GM23338 (cell line): Measurements from ENCODE around the gene MKX. TPM values are rescaled to one million over a fixed set of nuclear protein-coding genes. Genes with fewer than 3 reads are reported as not detected.

Source experiments
- ATAC-seq: fragments of 200-7000 bp; cut with Tn5 transposase; 3 replicates; pipeline ENCODE4 v1.9.1; 2020
- DNase-seq: peaks from one replicate; pipeline ENCODE4 v3.0.0-alpha.2; 2015; ENCODE audit warnings: low spot score
- H2AFZ ChIP-seq: fragments of 200-600 bp; sonication (generic); 2 replicates; pipeline ENCODE4 v1.8.0; 2016; ENCODE audit warnings: antibody characterized with exemption, mild to moderate bottlenecking, moderate library complexity
- H3F3A ChIP-seq: fragments of 200-600 bp; sonication (generic); replicated peaks from 2 replicates; pipeline ENCODE4 v1.8.0; 2017; ENCODE audit warnings: antibody characterized with exemption, mixed run types, low read depth
- H3K27ac ChIP-seq: fragments of 200-600 bp; sonication (generic); 2 replicates; pipeline ENCODE4 v1.6.1; 2016; ENCODE audit warnings: low read depth
- H3K27me3 ChIP-seq: fragments of 200-600 bp; sonication (generic); 2 replicates; pipeline ENCODE4 v1.8.0; 2016; ENCODE audit warnings: mild to moderate bottlenecking, mixed run types, moderate library complexity; ENCODE audit not compliant: insufficient read depth
- H3K36me3 ChIP-seq: fragments of 200-600 bp; sonication (generic); 2 replicates; pipeline ENCODE4 v1.8.0; 2016; ENCODE audit warnings: mild to moderate bottlenecking; ENCODE audit not compliant: insufficient read depth
- H3K4me1 ChIP-seq: fragments of 200-600 bp; sonication (generic); 2 replicates; pipeline ENCODE4 v1.8.0; 2016; ENCODE audit warnings: mild to moderate bottlenecking, moderate library complexity; ENCODE audit not compliant: insufficient read depth
- H3K4me2 ChIP-seq: fragments of 200-600 bp; sonication (generic); 2 replicates; pipeline ENCODE4 v1.7.1; 2017; ENCODE audit warnings: mixed run types
- H3K4me3 ChIP-seq: fragments of 200-600 bp; sonication (generic); 2 replicates; pipeline ENCODE4 v1.6.1; 2016; ENCODE audit warnings: mixed run types
- H3K79me2 ChIP-seq: fragments of 200-600 bp; sonication (generic); replicated peaks from 2 replicates; pipeline ENCODE4 v1.8.0; 2017; ENCODE audit warnings: mild to moderate bottlenecking; ENCODE audit not compliant: insufficient read depth
- H3K9me2 ChIP-seq: fragments of 200-600 bp; sonication (generic); 2 replicates; pipeline ENCODE4 v1.8.0; 2017; ENCODE audit not compliant: insufficient read depth
- H4K20me1 ChIP-seq: fragments of 200-600 bp; sonication (generic); replicated peaks from 2 replicates; pipeline ENCODE4 v1.8.0; 2017; ENCODE audit warnings: mild to moderate bottlenecking; ENCODE audit not compliant: insufficient read depth
- H3K27ac Mint-ChIP-seq: 2 replicates; pipeline ENCODE4 v1.8.0; 2020; ENCODE audit warnings: inconsistent platforms, mild to moderate bottlenecking, moderate library complexity, mixed read lengths
- H3K27me3 Mint-ChIP-seq: 3 replicates; pipeline ENCODE4 v1.8.0; 2022; ENCODE audit warnings: low read depth, mild to moderate bottlenecking, moderate library complexity, mixed read lengths, inconsistent platforms; ENCODE audit not compliant: insufficient read depth, poor library complexity
- H3K36me3 Mint-ChIP-seq: 3 replicates; pipeline ENCODE4 v1.8.0; 2021; ENCODE audit warnings: low read depth, mild to moderate bottlenecking, inconsistent platforms, moderate library complexity, mixed read lengths
- H3K4me1 Mint-ChIP-seq: 3 replicates; pipeline ENCODE4 v1.8.0; 2020; ENCODE audit warnings: mild to moderate bottlenecking, inconsistent platforms, mixed read lengths
- H3K4me3 Mint-ChIP-seq: 3 replicates; pipeline ENCODE4 v1.8.0; 2021; ENCODE audit warnings: moderate library complexity, mild to moderate bottlenecking, inconsistent platforms, mixed read lengths
- H3K9me3 Mint-ChIP-seq: 3 replicates; pipeline ENCODE4 v1.8.0; 2020; ENCODE audit warnings: moderate library complexity, mild to moderate bottlenecking, inconsistent platforms, mixed read lengths
- CREB1 ChIP-seq: fragments of 250-450 bp; sonication (Bioruptor Pico); IDR thresholded peaks from 2 replicates; pipeline ENCODE4 v1.5.0; 2020; ENCODE audit warnings: low read depth, mild to moderate bottlenecking, moderate library complexity
- CTCF ChIP-seq, 2 experiments: fragments of 200-600 bp in 1 of 2; sonication (generic) in 1 of 2; conservative IDR thresholded peaks; 2 replicates each; pipeline versions ENCODE4 v1.5.1 to v1.6.1; 2016 to 2017; ENCODE audit warnings: antibody characterized with exemption in 2 of 2, low read depth in 2 of 2, mild to moderate bottlenecking in 2 of 2, moderate library complexity in 1 of 2
- ETS1 ChIP-seq: IDR thresholded peaks from 2 replicates; pipeline ENCODE4 v1.6.1; 2016; ENCODE audit warnings: antibody characterized with exemption
- EZH2 ChIP-seq: fragments of 200-600 bp; sonication (generic); IDR thresholded peaks from one replicate; pipeline ENCODE4 v1.8.0; 2017; ENCODE audit warnings: antibody characterized with exemption, mild to moderate bottlenecking, low read depth; ENCODE audit not compliant: unreplicated experiment
- JUNB ChIP-seq: IDR thresholded peaks from one replicate; pipeline ENCODE4 v1.6.1; 2016; ENCODE audit warnings: antibody characterized with exemption; ENCODE audit not compliant: unreplicated experiment
- NANOG ChIP-seq: IDR thresholded peaks from 2 replicates; pipeline ENCODE4 v1.6.1; 2016; ENCODE audit warnings: antibody characterized with exemption, borderline replicate concordance
- POLR2AphosphoS5 ChIP-seq: IDR thresholded peaks from 2 replicates; pipeline ENCODE4 v1.6.1; 2016; ENCODE audit warnings: antibody characterized with exemption, low read depth
- STAT1 ChIP-seq: IDR thresholded peaks from one replicate; pipeline ENCODE4 v1.6.1; 2016; ENCODE audit warnings: antibody characterized with exemption; ENCODE audit not compliant: unreplicated experiment
- ZNF114 ChIP-seq: fragments of 250-450 bp; sonication (Bioruptor Pico); IDR thresholded peaks from 2 replicates; pipeline ENCODE4 v1.5.0; 2020; ENCODE audit warnings: mild to moderate bottlenecking, moderate library complexity
- ZNF331 ChIP-seq: fragments of 250-450 bp; sonication (Bioruptor Pico); IDR thresholded peaks from 2 replicates; pipeline ENCODE4 v1.5.0; 2020; ENCODE audit warnings: low read depth, mild to moderate bottlenecking, moderate library complexity
- polyA plus RNA-seq: library from polyadenylated mRNA; unstranded; fragments of >200 nt; fragmentation: Nextera tagmentation; extraction: Ambion mirVana; gene quantifications from 2 replicates; pipeline ENCODE4 v1.2.1, GENCODE V29; 2016
- total RNA-seq: library from RNA; depleted of rRNA; stranded (reverse); fragments of >200 nt; shearing (Covaris generic); gene quantifications from 2 replicates; pipeline ENCODE4 v1.2.3, GENCODE V29; 2014
- TF ChIP-seq, protein P1 (sequence below): fragments of 250-450 bp; sonication (Bioruptor Pico); IDR thresholded peaks from 2 replicates; pipeline ENCODE4 v1.5.0; 2020; ENCODE audit warnings: mild to moderate bottlenecking, moderate library complexity
- TF ChIP-seq, protein P2 (sequence below): IDR thresholded peaks from one replicate; pipeline ENCODE4 v1.6.1; 2018; ENCODE audit warnings: antibody characterized with exemption; ENCODE audit not compliant: unreplicated experiment

The MKX gene
- total and polyA plus RNA-seq, 2 experiments from 2014 or later = 0.66 to 0.97 TPM

GRCh38 chr10:27748601-27749000 lies 3.0 kb upstream of the MKX start:
- H3K27me3 ChIP-seq = peaks cover 72% of the 10 kb centered on the region
- H2AFZ ChIP-seq = no peak overlapping the region
- Mint-ChIP-seq H3K27me3 (peaks cover 48% of the 10 kb centered on the region), H3K27ac (no peak overlapping the region), H3K9me3 (peaks cover 6% of the 10 kb centered on the region), H3K4me1 (peaks cover 18% of the 10 kb centered on the region), H3K4me3 (no peak overlapping the region), H3K36me3 (peaks cover 4% of the 10 kb centered on the region; the same call in 1 of the 3 replicates)
- H3K4me2 ChIP-seq = no peak overlapping the region
- H3F3A ChIP-seq = 0 out of 2 replicates have a peak, but pooled peaks cover 6% of the 10 kb centered on the region
- DNase-seq = no peak
- H4K20me1 ChIP-seq = no peaks in the 10 kb centered on the region
- H3K4me1 ChIP-seq = peaks cover 24% of the 10 kb centered on the region; the same call in 1 of the 2 replicates
- H3K79me2 ChIP-seq = no peaks in the 10 kb centered on the region
- H3K27ac ChIP-seq = no peak overlapping the region
- H3K4me3 ChIP-seq = no peak overlapping the region
- H3K36me3 ChIP-seq = no peaks in the 10 kb centered on the region
- ATAC-seq = no peak
- no peaks in the 10 kb centered on the region for H3K9me2 ChIP-seq
- no peak for TF ChIP-seq CREB1
- TF ChIP-seq CTCF (conservative IDR thresholded peaks at IDR 0.05; ENCODE audit: low read depth in 2 of 2) = no peak
- no peak for TF ChIP-seq JUNB
- TF ChIP-seq ETS1 = no peak
- TF ChIP-seq, protein P1, sequence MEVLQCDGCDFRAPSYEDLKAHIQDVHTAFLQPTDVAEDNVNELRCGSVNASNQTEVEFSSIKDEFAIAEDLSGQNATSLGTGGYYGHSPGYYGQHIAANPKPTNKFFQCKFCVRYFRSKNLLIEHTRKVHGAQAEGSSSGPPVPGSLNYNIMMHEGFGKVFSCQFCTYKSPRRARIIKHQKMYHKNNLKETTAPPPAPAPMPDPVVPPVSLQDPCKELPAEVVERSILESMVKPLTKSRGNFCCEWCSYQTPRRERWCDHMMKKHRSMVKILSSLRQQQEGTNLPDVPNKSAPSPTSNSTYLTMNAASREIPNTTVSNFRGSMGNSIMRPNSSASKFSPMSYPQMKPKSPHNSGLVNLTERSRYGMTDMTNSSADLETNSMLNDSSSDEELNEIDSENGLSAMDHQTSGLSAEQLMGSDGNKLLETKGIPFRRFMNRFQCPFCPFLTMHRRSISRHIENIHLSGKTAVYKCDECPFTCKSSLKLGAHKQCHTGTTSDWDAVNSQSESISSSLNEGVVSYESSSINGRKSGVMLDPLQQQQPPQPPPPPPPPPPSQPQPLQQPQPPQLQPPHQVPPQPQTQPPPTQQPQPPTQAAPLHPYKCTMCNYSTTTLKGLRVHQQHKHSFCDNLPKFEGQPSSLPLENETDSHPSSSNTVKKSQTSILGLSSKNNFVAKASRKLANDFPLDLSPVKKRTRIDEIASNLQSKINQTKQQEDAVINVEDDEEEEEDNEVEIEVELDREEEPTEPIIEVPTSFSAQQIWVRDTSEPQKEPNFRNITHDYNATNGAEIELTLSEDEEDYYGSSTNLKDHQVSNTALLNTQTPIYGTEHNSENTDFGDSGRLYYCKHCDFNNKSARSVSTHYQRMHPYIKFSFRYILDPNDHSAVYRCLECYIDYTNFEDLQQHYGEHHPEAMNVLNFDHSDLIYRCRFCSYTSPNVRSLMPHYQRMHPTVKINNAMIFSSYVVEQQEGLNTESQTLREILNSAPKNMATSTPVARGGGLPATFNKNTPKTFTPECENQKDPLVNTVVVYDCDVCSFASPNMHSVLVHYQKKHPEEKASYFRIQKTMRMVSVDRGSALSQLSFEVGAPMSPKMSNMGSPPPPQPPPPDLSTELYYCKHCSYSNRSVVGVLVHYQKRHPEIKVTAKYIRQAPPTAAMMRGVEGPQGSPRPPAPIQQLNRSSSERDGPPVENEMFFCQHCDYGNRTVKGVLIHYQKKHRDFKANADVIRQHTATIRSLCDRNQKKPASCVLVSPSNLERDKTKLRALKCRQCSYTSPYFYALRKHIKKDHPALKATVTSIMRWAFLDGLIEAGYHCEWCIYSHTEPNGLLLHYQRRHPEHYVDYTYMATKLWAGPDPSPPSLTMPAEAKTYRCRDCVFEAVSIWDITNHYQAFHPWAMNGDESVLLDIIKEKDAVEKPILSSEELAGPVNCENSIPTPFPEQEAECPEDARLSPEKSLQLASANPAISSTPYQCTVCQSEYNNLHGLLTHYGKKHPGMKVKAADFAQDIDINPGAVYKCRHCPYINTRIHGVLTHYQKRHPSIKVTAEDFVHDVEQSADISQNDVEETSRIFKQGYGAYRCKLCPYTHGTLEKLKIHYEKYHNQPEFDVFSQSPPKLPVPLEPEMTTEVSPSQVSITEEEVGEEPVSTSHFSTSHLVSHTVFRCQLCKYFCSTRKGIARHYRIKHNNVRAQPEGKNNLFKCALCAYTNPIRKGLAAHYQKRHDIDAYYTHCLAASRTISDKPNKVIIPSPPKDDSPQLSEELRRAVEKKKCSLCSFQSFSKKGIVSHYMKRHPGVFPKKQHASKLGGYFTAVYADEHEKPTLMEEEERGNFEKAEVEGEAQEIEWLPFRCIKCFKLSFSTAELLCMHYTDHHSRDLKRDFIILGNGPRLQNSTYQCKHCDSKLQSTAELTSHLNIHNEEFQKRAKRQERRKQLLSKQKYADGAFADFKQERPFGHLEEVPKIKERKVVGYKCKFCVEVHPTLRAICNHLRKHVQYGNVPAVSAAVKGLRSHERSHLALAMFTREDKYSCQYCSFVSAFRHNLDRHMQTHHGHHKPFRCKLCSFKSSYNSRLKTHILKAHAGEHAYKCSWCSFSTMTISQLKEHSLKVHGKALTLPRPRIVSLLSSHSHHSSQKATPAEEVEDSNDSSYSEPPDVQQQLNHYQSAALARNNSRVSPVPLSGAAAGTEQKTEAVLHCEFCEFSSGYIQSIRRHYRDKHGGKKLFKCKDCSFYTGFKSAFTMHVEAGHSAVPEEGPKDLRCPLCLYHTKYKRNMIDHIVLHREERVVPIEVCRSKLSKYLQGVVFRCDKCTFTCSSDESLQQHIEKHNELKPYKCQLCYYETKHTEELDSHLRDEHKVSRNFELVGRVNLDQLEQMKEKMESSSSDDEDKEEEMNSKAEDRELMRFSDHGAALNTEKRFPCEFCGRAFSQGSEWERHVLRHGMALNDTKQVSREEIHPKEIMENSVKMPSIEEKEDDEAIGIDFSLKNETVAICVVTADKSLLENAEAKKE = no peak
- no peak for TF ChIP-seq EZH2
- TF ChIP-seq, protein P2, sequence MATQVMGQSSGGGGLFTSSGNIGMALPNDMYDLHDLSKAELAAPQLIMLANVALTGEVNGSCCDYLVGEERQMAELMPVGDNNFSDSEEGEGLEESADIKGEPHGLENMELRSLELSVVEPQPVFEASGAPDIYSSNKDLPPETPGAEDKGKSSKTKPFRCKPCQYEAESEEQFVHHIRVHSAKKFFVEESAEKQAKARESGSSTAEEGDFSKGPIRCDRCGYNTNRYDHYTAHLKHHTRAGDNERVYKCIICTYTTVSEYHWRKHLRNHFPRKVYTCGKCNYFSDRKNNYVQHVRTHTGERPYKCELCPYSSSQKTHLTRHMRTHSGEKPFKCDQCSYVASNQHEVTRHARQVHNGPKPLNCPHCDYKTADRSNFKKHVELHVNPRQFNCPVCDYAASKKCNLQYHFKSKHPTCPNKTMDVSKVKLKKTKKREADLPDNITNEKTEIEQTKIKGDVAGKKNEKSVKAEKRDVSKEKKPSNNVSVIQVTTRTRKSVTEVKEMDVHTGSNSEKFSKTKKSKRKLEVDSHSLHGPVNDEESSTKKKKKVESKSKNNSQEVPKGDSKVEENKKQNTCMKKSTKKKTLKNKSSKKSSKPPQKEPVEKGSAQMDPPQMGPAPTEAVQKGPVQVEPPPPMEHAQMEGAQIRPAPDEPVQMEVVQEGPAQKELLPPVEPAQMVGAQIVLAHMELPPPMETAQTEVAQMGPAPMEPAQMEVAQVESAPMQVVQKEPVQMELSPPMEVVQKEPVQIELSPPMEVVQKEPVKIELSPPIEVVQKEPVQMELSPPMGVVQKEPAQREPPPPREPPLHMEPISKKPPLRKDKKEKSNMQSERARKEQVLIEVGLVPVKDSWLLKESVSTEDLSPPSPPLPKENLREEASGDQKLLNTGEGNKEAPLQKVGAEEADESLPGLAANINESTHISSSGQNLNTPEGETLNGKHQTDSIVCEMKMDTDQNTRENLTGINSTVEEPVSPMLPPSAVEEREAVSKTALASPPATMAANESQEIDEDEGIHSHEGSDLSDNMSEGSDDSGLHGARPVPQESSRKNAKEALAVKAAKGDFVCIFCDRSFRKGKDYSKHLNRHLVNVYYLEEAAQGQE = no peak
- no peak for TF ChIP-seq ZNF114
- TF ChIP-seq NANOG = no peak
- TF ChIP-seq POLR2AphosphoS5 = no peak
- no peak for TF ChIP-seq STAT1
- no peak for TF ChIP-seq ZNF331
